ENCODE results near the gene SNX10.

The SNX10 gene

DNA sequence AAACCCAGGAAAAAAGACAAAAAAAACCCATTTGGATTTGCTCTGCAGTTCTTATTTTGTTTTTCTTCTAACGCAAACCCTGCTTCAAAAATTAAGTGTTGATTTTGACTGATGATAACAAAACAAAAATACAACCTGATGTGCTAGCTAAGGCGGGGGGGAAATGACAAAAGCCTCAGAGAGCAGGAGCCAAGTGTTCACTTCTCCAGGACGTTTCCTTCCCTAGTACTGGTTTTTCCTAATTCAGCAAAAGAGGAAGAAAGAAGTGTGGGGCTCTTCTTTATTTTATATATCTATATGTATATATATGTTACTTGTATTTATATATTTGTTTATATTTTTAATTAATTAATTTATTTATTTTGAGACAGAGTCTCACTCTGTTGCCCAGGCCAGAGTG is 28.0 kb downstream of the SNX10 start:
- no peak overlapping the region for H4K8ac ChIP-seq (ENCODE audit: low read depth, low read length)
- no peaks in the 10 kb centered on the region for H3K4me1 ChIP-seq (ENCODE audit: control insufficient read depth in 1 of 2, insufficient read depth in 2 of 2, low read length in 2 of 2)
- H2AFZ ChIP-seq (ENCODE audit: insufficient read depth, low read length, poor library complexity) = no peak overlapping the region
- H3K4me3 ChIP-seq (ENCODE audit: low read depth, low read length) = no peak overlapping the region
- no peak overlapping the region for H2BK120ac ChIP-seq (ENCODE audit: insufficient read depth, low read length, poor library complexity)
- H3K27ac ChIP-seq (ENCODE audit: low read depth, low read length) = no peak overlapping the region
- H2BK5ac ChIP-seq (ENCODE audit: low read depth, low read length, poor library complexity) = no peak overlapping the region
- H2AK5ac ChIP-seq (ENCODE audit: low read length) = no peak overlapping the region
- H3K27me3 ChIP-seq (ENCODE audit: insufficient read depth, low read length) = no peaks in the 10 kb centered on the region
- H3K23ac ChIP-seq (ENCODE audit: low read length) = no peak overlapping the region
- no peaks in the 10 kb centered on the region for H3K9me3 ChIP-seq (ENCODE audit: insufficient read depth, low read depth, low read length)
- H3K36me3 ChIP-seq (ENCODE audit: control insufficient read depth in 1 of 2, insufficient read depth in 2 of 2, low read length in 2 of 2) = no peaks in the 10 kb centered on the region
- H3K4ac ChIP-seq (ENCODE audit: low read depth, low read length) = no peak overlapping the region
- no peak overlapping the region for H4K12ac ChIP-seq (ENCODE audit: low read depth, low read length)
- H4K91ac ChIP-seq (ENCODE audit: low read depth, low read length) = no peak overlapping the region
- no peak overlapping the region for H3K14ac ChIP-seq (ENCODE audit: low read length)
- H3K4me2 ChIP-seq (ENCODE audit: low read length) = no peak overlapping the region
- no peaks in the 10 kb centered on the region for H3K79me2 ChIP-seq (ENCODE audit: control insufficient read depth, insufficient read depth, low read length, poor library complexity)
- no CpG with 5 or more reads among the region's 3 CpGs for WGBS (ENCODE audit: extremely low coverage, insufficient coverage, insufficient read length)
- H3K9ac ChIP-seq (ENCODE audit: low read length) = no peak overlapping the region
- no peak overlapping the region for H3K18ac ChIP-seq (ENCODE audit: low read length)
- DNase-seq = no peak
- no peaks in the 10 kb centered on the region for H3K79me1 ChIP-seq (ENCODE audit: low read length)
- H2BK12ac ChIP-seq (ENCODE audit: low read length) = no peak overlapping the region

DNA sequence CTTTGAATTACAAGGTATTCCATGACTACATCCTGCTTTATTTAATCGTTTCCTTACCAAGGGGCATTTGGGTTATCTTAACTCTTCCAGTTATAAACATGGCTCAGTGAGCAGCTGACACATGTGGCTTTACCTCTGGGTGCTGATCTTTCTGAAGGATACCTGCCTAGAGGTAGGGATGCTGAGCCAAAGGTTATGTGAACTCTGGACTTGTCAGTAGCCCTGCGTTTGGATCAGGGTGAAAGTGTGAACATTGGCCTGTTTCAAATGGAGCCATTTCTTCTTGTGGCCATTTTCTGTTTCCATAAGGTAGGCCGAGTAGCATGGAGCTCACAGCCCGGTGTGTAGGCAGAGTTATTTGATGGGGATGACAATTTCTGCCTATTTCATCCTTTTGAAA is 29.2 kb downstream of the SNX10 start:
- DNase-seq = no peak
- Histone ChIP-seq H3K4me3 (ENCODE audit: low read depth, low read length) (no peak overlapping the region), H3K79me1 (ENCODE audit: low read length) (no peaks in the 10 kb centered on the region), H2AFZ (ENCODE audit: insufficient read depth, low read length, poor library complexity) (no peak overlapping the region), H2BK5ac (ENCODE audit: low read depth, low read length, poor library complexity) (no peak overlapping the region), H2AK5ac (ENCODE audit: low read length) (no peak overlapping the region), H3K4ac (ENCODE audit: low read depth, low read length) (no peak overlapping the region), H2BK12ac (ENCODE audit: low read length) (no peak overlapping the region), H3K4me2 (ENCODE audit: low read length) (no peak overlapping the region), H4K91ac (ENCODE audit: low read depth, low read length) (no peak overlapping the region), H3K9me3 (ENCODE audit: insufficient read depth, low read depth, low read length) (no peaks in the 10 kb centered on the region), H3K79me2 (ENCODE audit: control insufficient read depth, insufficient read depth, low read length, poor library complexity) (no peaks in the 10 kb centered on the region), H3K4me1 (ENCODE audit: control insufficient read depth in 1 of 2, insufficient read depth in 2 of 2, low read length in 2 of 2) (no peaks in the 10 kb centered on the region), H4K8ac (ENCODE audit: low read depth, low read length) (no peak overlapping the region), H3K27me3 (ENCODE audit: insufficient read depth, low read length) (no peaks in the 10 kb centered on the region), H3K18ac (ENCODE audit: low read length) (no peak overlapping the region), H3K27ac (ENCODE audit: low read depth, low read length) (no peak overlapping the region), H3K23ac (ENCODE audit: low read length) (no peak overlapping the region), H3K36me3 (ENCODE audit: control insufficient read depth in 1 of 2, insufficient read depth in 2 of 2, low read length in 2 of 2) (no peaks in the 10 kb centered on the region), H2BK120ac (ENCODE audit: insufficient read depth, low read length, poor library complexity) (no peak overlapping the region), H3K14ac (ENCODE audit: low read length) (no peak overlapping the region), H4K12ac (ENCODE audit: low read depth, low read length) (no peak overlapping the region), H3K9ac (ENCODE audit: low read length) (no peak overlapping the region)
- no CpG with 5 or more reads among the region's 4 CpGs for WGBS (ENCODE audit: extremely low coverage, insufficient coverage, insufficient read length)

DNA sequence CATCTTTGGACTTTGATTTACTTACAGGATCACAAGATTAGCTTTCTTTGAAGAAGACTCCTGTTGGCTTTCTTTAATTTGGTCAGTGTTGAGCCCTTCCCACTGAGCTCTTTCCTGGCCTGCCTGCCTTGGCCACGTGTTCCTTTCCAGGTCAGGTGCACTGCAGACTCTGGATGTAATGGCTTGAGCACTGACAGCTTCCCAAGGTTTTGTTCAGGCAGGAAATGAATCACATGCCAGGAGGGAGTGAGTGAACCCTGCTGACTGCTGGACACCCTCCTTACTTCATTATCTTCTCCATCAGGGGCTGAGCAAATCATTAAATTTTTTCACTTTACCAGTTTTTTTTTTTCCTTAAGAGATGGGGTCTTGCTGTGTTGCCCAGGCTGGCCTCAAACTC is 29.8 kb downstream of the SNX10 start:
- H3K36me3 ChIP-seq (ENCODE audit: control insufficient read depth in 1 of 2, insufficient read depth in 2 of 2, low read length in 2 of 2) = no peaks in the 10 kb centered on the region
- H3K27me3 ChIP-seq (ENCODE audit: insufficient read depth, low read length) = no peaks in the 10 kb centered on the region
- WGBS (ENCODE audit: extremely low coverage, insufficient coverage, insufficient read length) = no CpG with 5 or more reads among the region's 1 CpG
- H3K14ac ChIP-seq (ENCODE audit: low read length) = no peak overlapping the region
- H3K4me1 ChIP-seq (ENCODE audit: control insufficient read depth in 1 of 2, insufficient read depth in 2 of 2, low read length in 2 of 2) = no peaks in the 10 kb centered on the region
- no peak overlapping the region for H2AFZ ChIP-seq (ENCODE audit: insufficient read depth, low read length, poor library complexity)
- H2AK5ac ChIP-seq (ENCODE audit: low read length) = no peak overlapping the region
- no peak overlapping the region for H3K23ac ChIP-seq (ENCODE audit: low read length)
- no peaks in the 10 kb centered on the region for H3K9me3 ChIP-seq (ENCODE audit: insufficient read depth, low read depth, low read length)
- DNase-seq = no peak
- H3K9ac ChIP-seq (ENCODE audit: low read length) = no peak overlapping the region
- no peaks in the 10 kb centered on the region for H3K79me2 ChIP-seq (ENCODE audit: control insufficient read depth, insufficient read depth, low read length, poor library complexity)
- no peak overlapping the region for H2BK120ac ChIP-seq (ENCODE audit: insufficient read depth, low read length, poor library complexity)
- no peak overlapping the region for H2BK12ac ChIP-seq (ENCODE audit: low read length)
- H3K4me3 ChIP-seq (ENCODE audit: low read depth, low read length) = no peak overlapping the region
- no peak overlapping the region for H4K91ac ChIP-seq (ENCODE audit: low read depth, low read length)
- no peak overlapping the region for H4K8ac ChIP-seq (ENCODE audit: low read depth, low read length)
- H3K4ac ChIP-seq (ENCODE audit: low read depth, low read length) = no peak overlapping the region
- no peak overlapping the region for H3K27ac ChIP-seq (ENCODE audit: low read depth, low read length)
- no peak overlapping the region for H4K12ac ChIP-seq (ENCODE audit: low read depth, low read length)
- no peak overlapping the region for H3K18ac ChIP-seq (ENCODE audit: low read length)
- H2BK5ac ChIP-seq (ENCODE audit: low read depth, low read length, poor library complexity) = no peak overlapping the region
- no peaks in the 10 kb centered on the region for H3K79me1 ChIP-seq (ENCODE audit: low read length)
- H3K4me2 ChIP-seq (ENCODE audit: low read length) = no peak overlapping the region

DNA sequence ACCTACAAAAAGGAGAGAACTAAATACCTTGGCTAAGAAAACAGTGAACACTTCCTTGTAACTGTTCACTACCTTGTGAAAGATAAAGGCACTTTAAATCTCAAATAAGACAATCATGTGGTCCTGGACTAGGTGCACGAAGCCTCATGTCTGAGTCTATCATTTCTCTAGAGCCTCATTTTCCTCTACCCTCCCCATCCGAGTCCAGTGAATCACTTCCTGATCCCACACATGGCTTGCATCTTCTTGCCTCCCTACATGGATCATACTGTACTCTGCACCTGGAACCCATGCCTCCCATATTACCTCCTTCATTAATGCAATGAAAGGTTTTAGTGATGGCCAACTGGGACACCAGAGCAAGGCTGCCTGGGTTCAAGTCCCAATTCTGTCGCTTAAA is 34.5 kb downstream of the SNX10 start:
- no peak overlapping the region for H4K12ac ChIP-seq (ENCODE audit: low read depth, low read length)
- H3K27me3 ChIP-seq (ENCODE audit: insufficient read depth, low read length) = no peaks in the 10 kb centered on the region
- no peak overlapping the region for H4K8ac ChIP-seq (ENCODE audit: low read depth, low read length)
- no peak overlapping the region for H3K9ac ChIP-seq (ENCODE audit: low read length)
- no peak overlapping the region for H3K18ac ChIP-seq (ENCODE audit: low read length)
- H3K4me1 ChIP-seq (ENCODE audit: control insufficient read depth in 1 of 2, insufficient read depth in 2 of 2, low read length in 2 of 2) = no peaks in the 10 kb centered on the region
- no peak overlapping the region for H2AK5ac ChIP-seq (ENCODE audit: low read length)
- no peak overlapping the region for H3K4me3 ChIP-seq (ENCODE audit: low read depth, low read length)
- H2BK5ac ChIP-seq (ENCODE audit: low read depth, low read length, poor library complexity) = no peak overlapping the region
- DNase-seq = no peak
- H4K91ac ChIP-seq (ENCODE audit: low read depth, low read length) = no peak overlapping the region
- no peak overlapping the region for H2BK120ac ChIP-seq (ENCODE audit: insufficient read depth, low read length, poor library complexity)
- H3K79me2 ChIP-seq (ENCODE audit: control insufficient read depth, insufficient read depth, low read length, poor library complexity) = no peaks in the 10 kb centered on the region
- H3K9me3 ChIP-seq (ENCODE audit: insufficient read depth, low read depth, low read length) = no peaks in the 10 kb centered on the region
- no peak overlapping the region for H3K23ac ChIP-seq (ENCODE audit: low read length)
- H3K4me2 ChIP-seq (ENCODE audit: low read length) = no peak overlapping the region
- no peak overlapping the region for H3K27ac ChIP-seq (ENCODE audit: low read depth, low read length)
- no peak overlapping the region for H3K14ac ChIP-seq (ENCODE audit: low read length)
- no peak overlapping the region for H3K4ac ChIP-seq (ENCODE audit: low read depth, low read length)
- H3K79me1 ChIP-seq (ENCODE audit: low read length) = no peaks in the 10 kb centered on the region
- WGBS (ENCODE audit: extremely low coverage, insufficient coverage, insufficient read length) = no CpG with 5 or more reads among the region's 3 CpGs
- H2AFZ ChIP-seq (ENCODE audit: insufficient read depth, low read length, poor library complexity) = no peak overlapping the region
- H3K36me3 ChIP-seq (ENCODE audit: control insufficient read depth in 1 of 2, insufficient read depth in 2 of 2, low read length in 2 of 2) = no peaks in the 10 kb centered on the region
- no peak overlapping the region for H2BK12ac ChIP-seq (ENCODE audit: low read length)

Measured in trophoblast cell (in vitro differentiated cells and primary cell).